ENCODE data around the gene KLC4.

KLC4 gene

GRCh38 chr6:43091436-43091991, 32.1 kb downstream of the KLC4 start:
- Histone ChIP-seq H3K9me2 (ENCODE audit: low read depth, low read length) (no peaks in the 10 kb centered on the region), H3K36me3 (ENCODE audit: insufficient read depth, low read length) (no peaks in the 10 kb centered on the region), H3K9me3 (ENCODE audit: low read length) (no peaks in the 10 kb centered on the region), H3K27ac (ENCODE audit: low read depth, low read length, poor library complexity, severe bottlenecking) (no peak overlapping the region), H3K4me1 (ENCODE audit: insufficient read depth, low read length, severe bottlenecking) (peaks cover under 1% of the 10 kb centered on the region), H2AFZ (ENCODE audit: low read length) (no peak overlapping the region), H3F3A (ENCODE audit: insufficient read depth, low read length) (no peaks in the 10 kb centered on the region), H4K20me1 (ENCODE audit: insufficient read depth, low read length) (no peaks in the 10 kb centered on the region), H3K4me2 (ENCODE audit: low read length) (no peak overlapping the region), H3K27me3 (ENCODE audit: insufficient read depth, low read length) (no peaks in the 10 kb centered on the region), H3K4me3 (ENCODE audit: low read depth, low read length, poor library complexity, severe bottlenecking) (no peak overlapping the region), H3K79me2 (ENCODE audit: insufficient read depth, low read length) (no peaks in the 10 kb centered on the region), H3K9ac (ENCODE audit: low read length) (no peak overlapping the region)
- no peak for TF ChIP-seq CTCF (IDR thresholded peaks at IDR 0.05; ENCODE audit: low read length)
- TF ChIP-seq EZH2 (IDR thresholded peaks at IDR 0.05; ENCODE audit: borderline replicate concordance, low read length), result no peak

- peaks cover 7% of the 10 kb centered on the region for H3K4me1 ChIP-seq (ENCODE audit: insufficient read depth, low read length, severe bottlenecking)
- TF ChIP-seq EZH2 (IDR thresholded peaks at IDR 0.05; ENCODE audit: borderline replicate concordance, low read length) (no peak), CTCF (IDR thresholded peaks at IDR 0.05; ENCODE audit: low read length) (no peak)
- H3K4me3 ChIP-seq (ENCODE audit: low read depth, low read length, poor library complexity, severe bottlenecking), result no peak overlapping the region
- no peaks in the 10 kb centered on the region for H3K36me3 ChIP-seq (ENCODE audit: insufficient read depth, low read length)
- H3K27ac ChIP-seq (ENCODE audit: low read depth, low read length, poor library complexity, severe bottlenecking), result no peak overlapping the region
- H3K79me2 ChIP-seq (ENCODE audit: insufficient read depth, low read length), result no peaks in the 10 kb centered on the region
- no peaks in the 10 kb centered on the region for H4K20me1 ChIP-seq (ENCODE audit: insufficient read depth, low read length)
- no peak overlapping the region for H2AFZ ChIP-seq (ENCODE audit: low read length)
- H3K27me3 ChIP-seq (ENCODE audit: insufficient read depth, low read length), result no peaks in the 10 kb centered on the region
- H3K9ac ChIP-seq (ENCODE audit: low read length), result no peak overlapping the region
- H3K4me2 ChIP-seq (ENCODE audit: low read length), result no peak overlapping the region
- H3F3A ChIP-seq (ENCODE audit: insufficient read depth, low read length), result no peaks in the 10 kb centered on the region
- no peaks in the 10 kb centered on the region for H3K9me3 ChIP-seq (ENCODE audit: low read length)
- H3K9me2 ChIP-seq (ENCODE audit: low read depth, low read length), result no peaks in the 10 kb centered on the region
These were observed 33.2 kb downstream of the KLC4 start for GRCh38 chr6:43092635-43093034.

DNA sequence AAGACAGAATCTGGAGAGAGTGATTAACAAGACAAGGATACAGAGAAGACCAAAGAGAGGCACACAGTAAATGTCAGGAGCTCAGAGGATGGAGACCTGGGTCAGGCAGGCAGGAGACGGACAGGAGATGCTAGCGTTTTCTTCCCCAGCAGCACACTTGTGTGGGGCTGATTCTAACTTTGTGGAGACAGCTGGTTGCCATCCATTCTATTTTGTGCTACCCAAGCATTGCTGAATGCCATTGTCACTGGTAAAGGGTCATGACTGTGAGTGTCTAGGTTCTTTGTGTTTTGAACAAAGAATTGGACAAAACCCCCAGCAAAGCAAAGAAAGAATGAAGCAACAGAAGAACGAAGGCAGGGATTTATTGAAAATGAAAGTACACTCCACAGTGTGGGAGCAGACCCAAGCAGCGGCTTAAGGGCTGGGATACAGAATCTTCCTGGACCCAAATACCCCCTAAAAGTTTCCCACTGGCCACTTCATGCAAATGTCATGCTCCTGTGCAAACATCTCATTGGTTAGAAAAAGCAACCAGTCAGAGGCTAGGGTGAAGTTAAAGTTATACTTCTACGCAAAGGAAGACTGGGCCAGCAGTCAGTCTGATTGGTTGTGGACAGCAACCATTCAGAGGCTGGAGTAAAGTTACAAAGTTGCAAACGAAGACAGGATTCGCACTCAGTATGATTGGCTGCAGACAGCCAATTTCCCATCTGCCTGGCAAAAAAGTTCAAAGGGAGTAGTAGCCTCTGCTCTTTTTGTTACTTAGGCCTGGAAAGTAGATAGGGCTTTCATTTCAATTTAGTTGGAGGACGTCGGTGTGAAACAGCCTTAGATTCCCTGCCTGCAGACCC, 34.2 kb downstream of the KLC4 start:
- no peak overlapping the region for H3K9ac ChIP-seq (ENCODE audit: low read length)
- no peaks in the 10 kb centered on the region for H3K9me2 ChIP-seq (ENCODE audit: low read depth, low read length)
- no peak overlapping the region for H3K27ac ChIP-seq (ENCODE audit: low read depth, low read length, poor library complexity, severe bottlenecking)
- H3K36me3 ChIP-seq (ENCODE audit: insufficient read depth, low read length), result no peaks in the 10 kb centered on the region
- H3K4me1 ChIP-seq (ENCODE audit: insufficient read depth, low read length, severe bottlenecking), result peaks cover 7% of the 10 kb centered on the region
- H3K4me2 ChIP-seq (ENCODE audit: low read length), result no peak overlapping the region; the same call in 1 of the 2 replicates
- H3F3A ChIP-seq (ENCODE audit: insufficient read depth, low read length), result no peaks in the 10 kb centered on the region
- H2AFZ ChIP-seq (ENCODE audit: low read length), result no peak overlapping the region
- no peaks in the 10 kb centered on the region for H3K27me3 ChIP-seq (ENCODE audit: insufficient read depth, low read length)
- no peaks in the 10 kb centered on the region for H4K20me1 ChIP-seq (ENCODE audit: insufficient read depth, low read length)
- H3K79me2 ChIP-seq (ENCODE audit: insufficient read depth, low read length), result no peaks in the 10 kb centered on the region
- TF ChIP-seq CTCF (IDR thresholded peaks at IDR 0.05; ENCODE audit: low read length) (no peak), EZH2 (IDR thresholded peaks at IDR 0.05; ENCODE audit: borderline replicate concordance, low read length) (no peak)
- H3K9me3 ChIP-seq (ENCODE audit: low read length), result no peaks in the 10 kb centered on the region
- H3K4me3 ChIP-seq (ENCODE audit: low read depth, low read length, poor library complexity, severe bottlenecking), result no peak overlapping the region
